Transverse colon (tissue), 4 donors: ENCODE results near the gene RAD17. TPM values are rescaled to one million over a fixed set of nuclear protein-coding genes. Genes with fewer than 3 reads are reported as not detected.

Experiments used
- DNase-seq: peaks from one replicate; pipeline ENCODE4 v3.0.0-alpha.2; 2019
- H3K27ac ChIP-seq, 4 donors: fragments of 200-600 bp; sonication (generic); 2 replicates each; pipeline ENCODE4 v1.5.1; 2016 to 2018; ENCODE audit warnings: inconsistent platforms in 4 of 4
- H3K27me3 ChIP-seq: fragments of 200-600 bp; sonication (generic); 2 replicates; pipeline ENCODE4 v1.5.1; 2017; ENCODE audit warnings: inconsistent platforms
- H3K36me3 ChIP-seq, 4 donors: fragments of 200-600 bp; sonication (generic); 2 replicates each; pipeline ENCODE4 v1.5.1; 2017 to 2019; ENCODE audit warnings: inconsistent platforms in 4 of 4
- H3K4me1 ChIP-seq, 4 donors: fragments of 200-600 bp; sonication (generic); 2 replicates each; pipeline ENCODE4 v1.5.1; 2017 to 2020; ENCODE audit warnings: inconsistent platforms in 4 of 4
- H3K4me3 ChIP-seq, 4 donors: fragments of 200-600 bp; sonication (generic); 1 replicate in 1 of 4; 2 replicates in 3 of 4; pipeline versions ENCODE4 v1.5.1 to v1.6.1; 2017 to 2019; ENCODE audit warnings: inconsistent platforms in 4 of 4
- H3K9me3 ChIP-seq, 2 donors: fragments of 200-600 bp; sonication (generic); 2 replicates each; pipeline ENCODE4 v1.5.1; 2017 to 2019; ENCODE audit warnings: inconsistent platforms in 2 of 2
- EP300 ChIP-seq: sonication (generic); formaldehyde crosslinking; IDR thresholded peaks from one replicate; pipeline ENCODE4 v1.6.1; 2017; ENCODE audit warnings: antibody characterized with exemption, low read depth
- POLR2A ChIP-seq: fragments of 450-650 bp; IDR thresholded peaks from one replicate; pipeline ENCODE4 v1.6.1; 2016; ENCODE audit warnings: antibody characterized with exemption, mild to moderate bottlenecking, moderate library complexity
- POLR2AphosphoS5 ChIP-seq, 3 donors: sonication (generic); formaldehyde crosslinking; IDR thresholded peaks; one replicate each; pipeline ENCODE4 v1.6.1; 2016; ENCODE audit warnings: antibody characterized with exemption in 3 of 3
- WGBS, 2 donors: methylation state at CpG; one replicate each; pipeline ENCODE4 v1.1.5; 2018; ENCODE audit warnings: low coverage in 1 of 2; 5-methylcytosine and 5-hydroxymethylcytosine counted together
- in situ Hi-C, 4 donors: fragments of 200-750 bp; cut with MboI; loops; one replicate each; pipeline versions ENCODE4 v1.15.0 to v1.15.1; 2017; ENCODE audit warnings: low sequenced_read_pairs in 3 of 4, low pct_ligation_motif_present in 1 of 4, low pct_unique_long_range_greater_than_20kb in 1 of 4
- intact Hi-C: fragments of 100-400 bp; cut with DNase I; formaldehyde crosslinking; loops from one replicate; pipeline ENCODE4 v1.15.1; 2023; ENCODE audit warnings: low total_unique reads
- total RNA-seq, 4 donors: library from RNA; depleted of rRNA; stranded (reverse); fragments of >200 nt; gene quantifications; one replicate each; pipeline ENCODE4 v1.1.0, GENCODE V29; 2016
- TF ChIP-seq, protein P1 (sequence below), 5 experiments: fragments of 200-600 bp in 3 of 5; fragments of 450-650 bp in 2 of 5; sonication (generic) in 3 of 5; IDR thresholded peaks; 1 replicate in 2 of 5; 2 replicates in 3 of 5; pipeline ENCODE4 v1.5.1; 2016 to 2017; ENCODE audit warnings: antibody characterized with exemption in 5 of 5, inconsistent platforms in 3 of 5, mild to moderate bottlenecking in 2 of 5, moderate library complexity in 1 of 5

RAD17 gene
- total RNA-seq, 4 donors from 2014 or later: 2.6 to 19.1 (median 9.8) TPM

DNA sequence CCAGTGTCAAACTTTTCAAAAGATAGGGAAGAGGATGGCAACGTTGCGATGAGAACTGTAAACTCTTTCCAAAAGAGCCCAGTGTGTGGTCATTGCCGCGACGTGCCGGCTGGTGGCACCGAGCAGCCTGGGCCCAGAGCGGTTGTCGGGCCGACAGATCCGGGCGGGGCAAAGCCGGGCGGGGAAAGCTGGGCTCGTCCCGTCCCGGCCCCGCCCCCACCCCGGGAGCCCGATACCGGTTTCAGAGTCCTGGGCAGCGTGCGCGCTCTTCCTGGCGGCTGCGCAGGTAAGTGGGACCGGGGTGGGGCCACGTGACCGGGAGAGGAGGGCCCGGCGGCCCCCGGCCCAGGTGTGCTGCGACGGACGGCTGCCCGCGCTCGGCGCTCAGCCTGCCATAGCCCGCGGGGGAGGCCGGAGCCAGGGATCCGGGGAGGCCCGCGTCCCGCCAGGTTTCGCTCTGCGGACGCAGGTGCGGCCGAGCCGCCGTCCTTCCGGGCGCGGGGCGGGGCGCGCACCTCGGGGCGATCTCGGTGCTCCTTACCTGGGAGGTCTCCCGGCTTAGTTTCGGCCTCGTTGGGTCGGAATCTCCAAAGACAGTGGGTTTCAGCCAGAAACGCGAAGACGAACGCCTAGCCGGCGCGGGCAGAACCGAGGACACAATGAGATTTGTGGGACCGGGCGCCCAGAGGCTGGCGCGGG is 45.4 kb downstream of the RAD17 start, which contains the start of gene MARVELD2:
MARVELD2 (plus strand) TSS at position 232 of the 699 bp plus-strand sequence. CDS start 4,270 bp downstream, outside the sequence.
- Histone ChIP-seq H3K27ac (peak within 1 kb of the TSS; percentile 84 to 89 (median 86)), H3K4me3 (peak within 1 kb of the TSS; percentile 34 to 59 (median 51)), H3K4me1 (peaks cover 0 to 2% (median 0%) of the 10 kb centered on the region in 4 donors), H3K27me3 (no peaks in the 10 kb centered on the region), H3K9me3 (no peaks in the 10 kb centered on the region), H3K36me3 (peaks cover 0 to 10% (median 1%) of the 10 kb centered on the region in 4 donors)
- TF ChIP-seq EP300: no peak
- peak in 2 of 3 donors; percentile 60 to 81 for TF ChIP-seq POLR2AphosphoS5 (IDR thresholded peaks at IDR 0.05)
- TF ChIP-seq POLR2A: peak; percentile 64
- TF ChIP-seq, protein P1, sequence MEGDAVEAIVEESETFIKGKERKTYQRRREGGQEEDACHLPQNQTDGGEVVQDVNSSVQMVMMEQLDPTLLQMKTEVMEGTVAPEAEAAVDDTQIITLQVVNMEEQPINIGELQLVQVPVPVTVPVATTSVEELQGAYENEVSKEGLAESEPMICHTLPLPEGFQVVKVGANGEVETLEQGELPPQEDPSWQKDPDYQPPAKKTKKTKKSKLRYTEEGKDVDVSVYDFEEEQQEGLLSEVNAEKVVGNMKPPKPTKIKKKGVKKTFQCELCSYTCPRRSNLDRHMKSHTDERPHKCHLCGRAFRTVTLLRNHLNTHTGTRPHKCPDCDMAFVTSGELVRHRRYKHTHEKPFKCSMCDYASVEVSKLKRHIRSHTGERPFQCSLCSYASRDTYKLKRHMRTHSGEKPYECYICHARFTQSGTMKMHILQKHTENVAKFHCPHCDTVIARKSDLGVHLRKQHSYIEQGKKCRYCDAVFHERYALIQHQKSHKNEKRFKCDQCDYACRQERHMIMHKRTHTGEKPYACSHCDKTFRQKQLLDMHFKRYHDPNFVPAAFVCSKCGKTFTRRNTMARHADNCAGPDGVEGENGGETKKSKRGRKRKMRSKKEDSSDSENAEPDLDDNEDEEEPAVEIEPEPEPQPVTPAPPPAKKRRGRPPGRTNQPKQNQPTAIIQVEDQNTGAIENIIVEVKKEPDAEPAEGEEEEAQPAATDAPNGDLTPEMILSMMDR (IDR thresholded peaks at IDR 0.05): peak; percentile 17 to 81 (median 49)
- peak; percentile 94 for DNase-seq
- 12% methylated on average over 48 of the region's 78 CpGs; no CpG with 5 or more reads in 1 of the 2 donors for WGBS, 2 donors
- in situ Hi-C loops: no loop called here
- intact Hi-C loops: no loop called here

DNA sequence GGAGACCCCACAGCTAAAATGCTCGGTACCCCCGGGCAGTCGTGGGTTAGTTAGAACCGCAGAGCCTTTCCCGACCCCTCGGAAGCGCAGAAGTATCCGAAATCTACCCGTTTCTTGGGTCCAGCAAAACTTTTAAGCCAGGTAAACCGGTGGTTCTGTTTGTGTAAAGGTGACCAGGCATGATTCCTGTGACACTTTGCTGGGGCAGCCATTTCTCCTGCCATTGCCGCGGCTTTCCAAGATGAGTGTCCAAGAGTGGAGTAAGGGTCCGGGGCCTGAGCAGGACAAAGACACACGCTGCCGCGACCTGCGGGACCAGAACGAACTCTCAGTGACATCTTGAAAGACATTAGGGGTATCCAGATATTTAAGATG is 46.0 kb downstream of the RAD17 start:
- no peaks in the 10 kb centered on the region for H3K9me3 ChIP-seq
- H3K4me1 ChIP-seq: peaks cover 0 to 2% (median 0%) of the 10 kb centered on the region in 4 donors
- WGBS, 2 donors: 44 to 83% methylated on average over 1 to 18 of the region's 18 CpGs
- TF ChIP-seq, protein P1 (IDR thresholded peaks at IDR 0.05): no peak
- TF ChIP-seq POLR2AphosphoS5 (IDR thresholded peaks at IDR 0.05) (no peak), POLR2A (no peak)
- peak overlapping the region; percentile 84 to 89 (median 86) for H3K27ac ChIP-seq
- peak; percentile 26 for DNase-seq
- intact Hi-C loops (no loop called here), in situ Hi-C loops (no loop called here)
- peak overlapping the region; percentile 34 to 59 (median 51) for H3K4me3 ChIP-seq
- peaks cover 0 to 7% (median under 1%) of the 10 kb centered on the region in 4 donors for H3K36me3 ChIP-seq
- H3K27me3 ChIP-seq: no peaks in the 10 kb centered on the region

DNA sequence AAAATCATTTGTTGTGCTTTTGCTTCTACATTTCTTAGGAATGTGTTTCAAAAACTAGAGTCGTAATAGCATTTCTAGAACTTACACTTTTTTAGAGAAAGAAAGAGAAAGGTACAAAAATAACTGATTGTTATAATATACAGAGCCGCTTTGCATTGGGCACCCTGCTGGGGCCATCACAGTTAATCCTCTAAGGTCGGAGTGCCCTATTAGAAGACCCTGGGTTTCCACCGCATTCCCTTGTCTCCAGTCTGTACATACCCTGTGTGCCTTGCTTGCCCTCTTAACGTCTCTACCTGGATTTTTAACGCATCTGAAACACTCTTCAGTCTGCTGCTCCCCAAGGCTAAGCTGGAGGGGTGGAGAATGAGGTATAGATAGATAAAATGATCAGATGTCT is 46.6 kb downstream of the RAD17 start:
- intact Hi-C loops: no loop called here

DNA sequence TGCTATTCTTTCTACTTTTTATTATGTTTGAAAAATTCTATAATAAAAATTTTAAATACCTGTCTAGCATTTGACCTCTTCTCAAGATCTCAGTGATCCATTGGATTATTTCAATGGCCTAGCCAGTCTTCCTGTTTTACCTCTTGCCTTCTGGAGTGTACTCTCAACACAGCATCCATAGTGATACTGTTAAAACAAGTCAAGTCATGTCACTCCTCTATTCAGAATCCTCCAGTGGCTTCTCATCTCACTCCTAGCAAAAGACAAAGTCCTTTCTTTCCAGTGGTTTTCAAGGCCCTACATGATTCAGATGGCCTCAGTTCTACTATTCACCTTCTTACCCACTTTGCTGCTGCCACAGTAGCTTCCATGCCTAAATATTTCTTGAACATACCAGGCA is 47.1 kb downstream of the RAD17 start:
- DNase-seq: no peak
- peak overlapping the region in 1 of 4 donors; percentile 59 for H3K4me3 ChIP-seq
- in situ Hi-C loops: no loop called here

More for the DNA sequence above, 46.6 kb downstream of the RAD17 start:
- Histone ChIP-seq H3K4me3 (peak overlapping the region in 3 of 4 donors; percentile 49 to 59 (median 53)), H3K9me3 (no peaks in the 10 kb centered on the region), H3K36me3 (peaks cover 0 to under 1% (median 0%) of the 10 kb centered on the region in 4 donors), H3K27me3 (no peaks in the 10 kb centered on the region), H3K27ac (peak overlapping the region in 3 of 4 donors; percentile 84 to 89 (median 86)), H3K4me1 (peaks cover 0 to 2% (median 0%) of the 10 kb centered on the region in 4 donors)
- TF ChIP-seq EP300 (no peak), POLR2AphosphoS5 (IDR thresholded peaks at IDR 0.05) (no peak), POLR2A (no peak)
- TF ChIP-seq, protein P1 (IDR thresholded peaks at IDR 0.05): no peak
- no peak for DNase-seq
- in situ Hi-C loops: no loop called here
- WGBS, 2 donors: 54 to 60% methylated on average over 5 to 6 of the region's 6 CpGs

More for the DNA sequence above, 47.1 kb downstream of the RAD17 start:
- TF ChIP-seq POLR2A: no peak
- no peak for TF ChIP-seq POLR2AphosphoS5 (IDR thresholded peaks at IDR 0.05)
- TF ChIP-seq EP300: no peak
- TF ChIP-seq, protein P1 (IDR thresholded peaks at IDR 0.05): no peak
- H3K27ac ChIP-seq: peak overlapping the region in 1 of 4 donors; percentile 86
- no peaks in the 10 kb centered on the region for H3K36me3 ChIP-seq
- H3K27me3 ChIP-seq: no peaks in the 10 kb centered on the region
- peaks cover 0 to 2% (median 0%) of the 10 kb centered on the region in 4 donors for H3K4me1 ChIP-seq
- intact Hi-C loops: no loop called here
- no peaks in the 10 kb centered on the region for H3K9me3 ChIP-seq
